K562 (cell line): ENCODE results near the gene MCC.

Experiments used
- EGR1 ChIP-seq: fragments of 450-650 bp; conservative IDR thresholded peaks from 2 replicates; pipeline ENCODE4 v1.6.1; 2017; ENCODE audit warnings: mild to moderate bottlenecking
- GATAD2A ChIP-seq: fragments of 450-650 bp; IDR thresholded peaks from 2 replicates; pipeline ENCODE4 v1.6.1; 2017
- LARP7 ChIP-seq: fragments of 450-650 bp; IDR thresholded peaks from 2 replicates; pipeline ENCODE4 v1.6.1; 2016
- NFYB ChIP-seq: IDR thresholded peaks from 2 replicates; pipeline ENCODE4 v1.6.1; 2011; ENCODE audit warnings: mild to moderate bottlenecking, moderate library complexity; ENCODE audit not compliant: insufficient read length; ENCODE audit errors: extremely low read depth
- SIN3A ChIP-seq, 2 experiments: fragments of 150-350 bp in 1 of 2; IDR thresholded peaks; 2 replicates each; pipeline ENCODE4 v1.6.1; 2011 to 2016; ENCODE audit warnings: borderline replicate concordance in 2 of 2, low read depth in 2 of 2, low read length in 2 of 2, mild to moderate bottlenecking in 2 of 2, moderate library complexity in 2 of 2; ENCODE audit not compliant: control insufficient read depth in 1 of 2
- ZBTB1 ChIP-seq: sonication (generic); formaldehyde crosslinking; IDR thresholded peaks from 2 replicates; pipeline ENCODE4 v1.8.1; 2023; ENCODE audit warnings: missing genetic modification reagents, low read depth, mild to moderate bottlenecking, borderline replicate concordance
- TF ChIP-seq, protein P1 (sequence below), 3 experiments: IDR thresholded peaks in 2 of 3; conservative IDR thresholded peaks in 1 of 3; 2 replicates each; pipeline ENCODE4 v1.5.1; 2011 to 2012; ENCODE audit warnings: low read length in 3 of 3, mild to moderate bottlenecking in 3 of 3, control low read depth in 2 of 3, improper control_type of control experiment in 1 of 3, inconsistent platforms in 1 of 3, low read depth in 1 of 3, mixed read lengths in 1 of 3, moderate library complexity in 1 of 3; ENCODE audit not compliant: insufficient read depth in 2 of 3
- TF ChIP-seq, protein P2 (sequence below), 2 experiments: fragments of 450-650 bp in 1 of 2; sonication (generic) in 1 of 2; formaldehyde crosslinking; conservative IDR thresholded peaks; 2 replicates each; pipeline versions ENCODE4 v1.4.0 to v1.8.1; 2020 to 2022; ENCODE audit warnings: mild to moderate bottlenecking in 1 of 2, missing genetic modification reagents in 1 of 2
- TF ChIP-seq, protein P3 (sequence below), 2 experiments: fragments of 450-650 bp; IDR thresholded peaks; 2 replicates each; pipeline ENCODE4 v1.6.1; 2018; ENCODE audit warnings: mild to moderate bottlenecking in 2 of 2, low read depth in 1 of 2; ENCODE audit not compliant: partially characterized antibody in 2 of 2

DNA sequence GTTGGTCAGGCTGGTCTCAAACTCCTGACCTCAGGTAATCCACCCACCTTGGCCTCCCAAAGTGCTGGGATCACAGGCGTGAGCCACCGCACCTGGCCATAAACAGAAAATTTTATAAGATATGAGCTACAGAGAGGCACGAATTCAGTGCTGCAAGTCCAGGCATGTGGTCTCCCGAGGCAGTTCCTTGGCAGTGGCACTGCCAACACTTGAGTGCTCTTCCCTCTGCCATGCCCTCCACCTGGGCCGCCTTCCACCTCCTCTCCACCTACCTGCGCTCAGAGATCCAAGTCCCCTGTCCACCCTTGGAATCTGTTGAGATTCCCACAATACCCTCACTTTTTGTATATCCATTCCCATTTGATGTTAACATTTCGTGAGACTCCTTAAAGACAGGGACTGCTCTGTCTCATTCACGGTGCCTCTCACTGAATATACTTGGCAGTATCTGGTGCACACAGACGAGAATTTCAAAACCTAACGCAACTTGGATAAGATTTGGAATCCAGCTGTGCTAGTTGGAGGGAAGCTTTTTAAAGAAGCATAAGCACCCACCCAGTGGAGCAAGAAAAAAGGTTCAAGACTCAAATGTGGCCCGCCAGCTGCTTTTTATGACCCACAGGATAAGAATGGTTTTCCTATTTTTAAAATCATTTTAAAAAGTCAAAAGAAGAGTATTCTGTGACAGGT is 443.3 kb downstream of the MCC start:
- TF ChIP-seq LARP7 (no peak), EGR1 (no peak), ZBTB1 (no peak), GATAD2A (no peak), SIN3A (IDR thresholded peaks at IDR 0.05; ENCODE audit: borderline replicate concordance in 2 of 2, control insufficient read depth in 1 of 2, low read depth in 2 of 2, low read length in 2 of 2) (no peak), NFYB (no peak)
- TF ChIP-seq, protein P1, sequence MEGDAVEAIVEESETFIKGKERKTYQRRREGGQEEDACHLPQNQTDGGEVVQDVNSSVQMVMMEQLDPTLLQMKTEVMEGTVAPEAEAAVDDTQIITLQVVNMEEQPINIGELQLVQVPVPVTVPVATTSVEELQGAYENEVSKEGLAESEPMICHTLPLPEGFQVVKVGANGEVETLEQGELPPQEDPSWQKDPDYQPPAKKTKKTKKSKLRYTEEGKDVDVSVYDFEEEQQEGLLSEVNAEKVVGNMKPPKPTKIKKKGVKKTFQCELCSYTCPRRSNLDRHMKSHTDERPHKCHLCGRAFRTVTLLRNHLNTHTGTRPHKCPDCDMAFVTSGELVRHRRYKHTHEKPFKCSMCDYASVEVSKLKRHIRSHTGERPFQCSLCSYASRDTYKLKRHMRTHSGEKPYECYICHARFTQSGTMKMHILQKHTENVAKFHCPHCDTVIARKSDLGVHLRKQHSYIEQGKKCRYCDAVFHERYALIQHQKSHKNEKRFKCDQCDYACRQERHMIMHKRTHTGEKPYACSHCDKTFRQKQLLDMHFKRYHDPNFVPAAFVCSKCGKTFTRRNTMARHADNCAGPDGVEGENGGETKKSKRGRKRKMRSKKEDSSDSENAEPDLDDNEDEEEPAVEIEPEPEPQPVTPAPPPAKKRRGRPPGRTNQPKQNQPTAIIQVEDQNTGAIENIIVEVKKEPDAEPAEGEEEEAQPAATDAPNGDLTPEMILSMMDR (IDR thresholded peaks at IDR 0.05 in 2 of 3, conservative IDR thresholded peaks at IDR 0.05 in 1 of 3; ENCODE audit: insufficient read depth in 2 of 3, low read depth in 1 of 3, low read length in 3 of 3) = no peak
- TF ChIP-seq, protein P2, sequence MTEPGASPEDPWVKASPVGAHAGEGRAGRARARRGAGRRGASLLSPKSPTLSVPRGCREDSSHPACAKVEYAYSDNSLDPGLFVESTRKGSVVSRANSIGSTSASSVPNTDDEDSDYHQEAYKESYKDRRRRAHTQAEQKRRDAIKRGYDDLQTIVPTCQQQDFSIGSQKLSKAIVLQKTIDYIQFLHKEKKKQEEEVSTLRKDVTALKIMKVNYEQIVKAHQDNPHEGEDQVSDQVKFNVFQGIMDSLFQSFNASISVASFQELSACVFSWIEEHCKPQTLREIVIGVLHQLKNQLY (CRISPR knock-in tag; conservative IDR thresholded peaks at IDR 0.05) = no peak
- TF ChIP-seq, protein P3, sequence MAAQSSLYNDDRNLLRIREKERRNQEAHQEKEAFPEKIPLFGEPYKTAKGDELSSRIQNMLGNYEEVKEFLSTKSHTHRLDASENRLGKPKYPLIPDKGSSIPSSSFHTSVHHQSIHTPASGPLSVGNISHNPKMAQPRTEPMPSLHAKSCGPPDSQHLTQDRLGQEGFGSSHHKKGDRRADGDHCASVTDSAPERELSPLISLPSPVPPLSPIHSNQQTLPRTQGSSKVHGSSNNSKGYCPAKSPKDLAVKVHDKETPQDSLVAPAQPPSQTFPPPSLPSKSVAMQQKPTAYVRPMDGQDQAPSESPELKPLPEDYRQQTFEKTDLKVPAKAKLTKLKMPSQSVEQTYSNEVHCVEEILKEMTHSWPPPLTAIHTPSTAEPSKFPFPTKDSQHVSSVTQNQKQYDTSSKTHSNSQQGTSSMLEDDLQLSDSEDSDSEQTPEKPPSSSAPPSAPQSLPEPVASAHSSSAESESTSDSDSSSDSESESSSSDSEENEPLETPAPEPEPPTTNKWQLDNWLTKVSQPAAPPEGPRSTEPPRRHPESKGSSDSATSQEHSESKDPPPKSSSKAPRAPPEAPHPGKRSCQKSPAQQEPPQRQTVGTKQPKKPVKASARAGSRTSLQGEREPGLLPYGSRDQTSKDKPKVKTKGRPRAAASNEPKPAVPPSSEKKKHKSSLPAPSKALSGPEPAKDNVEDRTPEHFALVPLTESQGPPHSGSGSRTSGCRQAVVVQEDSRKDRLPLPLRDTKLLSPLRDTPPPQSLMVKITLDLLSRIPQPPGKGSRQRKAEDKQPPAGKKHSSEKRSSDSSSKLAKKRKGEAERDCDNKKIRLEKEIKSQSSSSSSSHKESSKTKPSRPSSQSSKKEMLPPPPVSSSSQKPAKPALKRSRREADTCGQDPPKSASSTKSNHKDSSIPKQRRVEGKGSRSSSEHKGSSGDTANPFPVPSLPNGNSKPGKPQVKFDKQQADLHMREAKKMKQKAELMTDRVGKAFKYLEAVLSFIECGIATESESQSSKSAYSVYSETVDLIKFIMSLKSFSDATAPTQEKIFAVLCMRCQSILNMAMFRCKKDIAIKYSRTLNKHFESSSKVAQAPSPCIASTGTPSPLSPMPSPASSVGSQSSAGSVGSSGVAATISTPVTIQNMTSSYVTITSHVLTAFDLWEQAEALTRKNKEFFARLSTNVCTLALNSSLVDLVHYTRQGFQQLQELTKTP (IDR thresholded peaks at IDR 0.05; ENCODE audit: low read depth in 1 of 2, partially characterized antibody in 2 of 2) = no peak
